ENCODE measurements around the gene LILRA5.
"Not testable (repeated sequence)": the region's sequence is repeated elsewhere in the genome, so short reads cannot be mapped to it uniquely, and the experiment has no call there.

Gene LILRA5

GRCh38 chr19:54312436-54313377 is at the start of gene LILRA5:
Gene LILRA5 (minus strand): TSS chr19:54313166. CDS start chr19:54313019, 147 bp downstream.
- no peak for DNase-seq (ENCODE audit: low read depth)

GRCh38 chr19:54361680-54362422 is 48.9 kb upstream of the LILRA5 start:
- DNase-seq (ENCODE audit: low read depth) = not testable (repeated sequence)

GRCh38 chr19:54359149-54359820 is 46.3 kb upstream of the LILRA5 start:
- peak; percentile 61 for DNase-seq (ENCODE audit: low read depth)

GRCh38 chr19:54357381-54357780 is 44.4 kb upstream of the LILRA5 start:
- DNase-seq (ENCODE audit: low read depth) = no peak

GRCh38 chr19:54356444-54357056 is 43.6 kb upstream of the LILRA5 start:
- DNase-seq (ENCODE audit: low read depth) = no peak

- DNase-seq (ENCODE audit: low read depth) = no peak
These were observed 42.7 kb upstream of the LILRA5 start for GRCh38 chr19:54355675-54356074.

- DNase-seq (ENCODE audit: low read depth) = no peak
These were observed 41.8 kb upstream of the LILRA5 start for GRCh38 chr19:54354761-54355160.

- no peak for DNase-seq (ENCODE audit: low read depth)
These were observed 39.6 kb upstream of the LILRA5 start for GRCh38 chr19:54352546-54352945.

- no peak for DNase-seq (ENCODE audit: low read depth)
These were observed 39.1 kb upstream of the LILRA5 start for GRCh38 chr19:54352041-54352440.

- DNase-seq (ENCODE audit: low read depth) = no peak
These were observed 38.5 kb upstream of the LILRA5 start for GRCh38 chr19:54351474-54351873.

- DNase-seq (ENCODE audit: low read depth) = no peak
These were observed 33.0 kb upstream of the LILRA5 start for GRCh38 chr19:54345938-54346386.

- DNase-seq (ENCODE audit: low read depth) = no peak
These were observed 30.9 kb upstream of the LILRA5 start for GRCh38 chr19:54343868-54344267.

GRCh38 chr19:54341295-54341694 is 28.3 kb upstream of the LILRA5 start:
- DNase-seq (ENCODE audit: low read depth) = no peak

- no peak for DNase-seq (ENCODE audit: low read depth)
These were observed 26.8 kb upstream of the LILRA5 start for GRCh38 chr19:54339646-54340358.

GRCh38 chr19:54338521-54338920 is 25.6 kb upstream of the LILRA5 start:
- DNase-seq (ENCODE audit: low read depth) = no peak

GRCh38 chr19:54337858-54338230 is 24.9 kb upstream of the LILRA5 start:
- no peak for DNase-seq (ENCODE audit: low read depth)

- DNase-seq (ENCODE audit: low read depth) = no peak
These were observed 24.2 kb upstream of the LILRA5 start for GRCh38 chr19:54336893-54337857.

- DNase-seq (ENCODE audit: low read depth) = no peak
These were observed 23.3 kb upstream of the LILRA5 start for GRCh38 chr19:54335979-54336892.

GRCh38 chr19:54335164-54335563 is 22.2 kb upstream of the LILRA5 start:
- no peak for DNase-seq (ENCODE audit: low read depth)
